Mesenchymal stem cell (in vitro differentiated cells and primary cell): ENCODE measurements around the gene TMEM203.
A peak's percentile ranks its signal among the peaks of the same experiment; 100 is the strongest.

Source experiments
- DNase-seq: peaks from one replicate; pipeline ENCODE4 v3.0.0-alpha.2; 2013
- H2AFZ ChIP-seq: one replicate; pipeline ENCODE4 v1.6.1; 2013; ENCODE audit warnings: low read depth, mild to moderate bottlenecking, control low read depth, inconsistent platforms, low read length, moderate library complexity
- H2AK5ac ChIP-seq: 2 replicates; pipeline ENCODE4 v1.6.1; 2013; ENCODE audit warnings: low read length, moderate library complexity, mild to moderate bottlenecking, inconsistent platforms; ENCODE audit not compliant: severe bottlenecking
- H2BK120ac ChIP-seq: one replicate; pipeline ENCODE4 v1.6.1; 2013; ENCODE audit warnings: low read depth, mild to moderate bottlenecking, inconsistent platforms, low read length, moderate library complexity
- H2BK12ac ChIP-seq, 2 experiments: one replicate each; pipeline ENCODE4 v1.6.1; 2013; ENCODE audit warnings: inconsistent platforms in 2 of 2, low read length in 2 of 2, mild to moderate bottlenecking in 2 of 2, moderate library complexity in 2 of 2, control low read depth in 1 of 2
- H2BK15ac ChIP-seq: one replicate; pipeline ENCODE4 v1.6.1; 2013; ENCODE audit warnings: mild to moderate bottlenecking, low read depth, inconsistent platforms; ENCODE audit not compliant: poor library complexity, severe bottlenecking
- H2BK5ac ChIP-seq: 2 replicates; pipeline ENCODE4 v1.6.1; 2013; ENCODE audit warnings: low read depth, mild to moderate bottlenecking, low read length, control low read depth, inconsistent platforms; ENCODE audit not compliant: poor library complexity, severe bottlenecking
- H3K14ac ChIP-seq, 2 experiments: one replicate each; pipeline ENCODE4 v1.6.1; 2013; ENCODE audit warnings: inconsistent platforms in 2 of 2, low read length in 2 of 2, control low read depth in 1 of 2, mild to moderate bottlenecking in 1 of 2, moderate library complexity in 1 of 2
- H3K18ac ChIP-seq, 2 experiments: one replicate each; pipeline ENCODE4 v1.6.1; 2013; ENCODE audit warnings: inconsistent platforms in 2 of 2, low read length in 2 of 2, control low read depth in 1 of 2, low read depth in 1 of 2, mild to moderate bottlenecking in 1 of 2
- H3K23ac ChIP-seq, 2 experiments: one replicate each; pipeline ENCODE4 v1.6.1; 2013; ENCODE audit warnings: inconsistent platforms in 2 of 2, low read length in 2 of 2, mild to moderate bottlenecking in 2 of 2, moderate library complexity in 2 of 2, control low read depth in 1 of 2
- H3K27ac ChIP-seq: 2 replicates; pipeline ENCODE4 v1.5.1; 2013; ENCODE audit warnings: mild to moderate bottlenecking, moderate library complexity, low read length, control low read depth, inconsistent platforms; ENCODE audit not compliant: poor library complexity, severe bottlenecking
- H3K27me3 ChIP-seq, 2 experiments: 2 replicates each; pipeline versions ENCODE4 v1.6.1 to v1.7.0; 2013; ENCODE audit warnings: low read length in 2 of 2, mild to moderate bottlenecking in 2 of 2, moderate library complexity in 2 of 2, control low read depth in 1 of 2, inconsistent platforms in 1 of 2; ENCODE audit not compliant: control insufficient read depth in 1 of 2, insufficient read depth in 1 of 2
- H3K36me3 ChIP-seq, 2 experiments: 2 replicates each; pipeline versions ENCODE4 v1.6.1 to v1.7.0; 2013; ENCODE audit warnings: low read length in 2 of 2, control low read depth in 1 of 2, inconsistent platforms in 1 of 2, low read depth in 1 of 2, mild to moderate bottlenecking in 1 of 2; ENCODE audit not compliant: insufficient read depth in 2 of 2, control insufficient read depth in 1 of 2
- H3K4ac ChIP-seq, 2 experiments: one replicate each; pipeline ENCODE4 v1.6.1; 2013; ENCODE audit warnings: inconsistent platforms in 2 of 2, low read length in 2 of 2, mild to moderate bottlenecking in 2 of 2, moderate library complexity in 2 of 2, control low read depth in 1 of 2, low read depth in 1 of 2
- H3K4me1 ChIP-seq: 2 replicates; pipeline ENCODE4 v1.6.1; 2013; ENCODE audit warnings: low read depth, low read length, control low read depth; ENCODE audit not compliant: control insufficient read depth, insufficient read depth
- H3K4me2 ChIP-seq: 2 replicates; pipeline ENCODE4 v1.6.1; 2013; ENCODE audit warnings: low read length, mild to moderate bottlenecking, inconsistent platforms; ENCODE audit not compliant: poor library complexity, severe bottlenecking
- H3K4me3 ChIP-seq, 2 experiments: 2 replicates each; pipeline versions ENCODE4 v1.5.1 to v1.7.0; 2013; ENCODE audit warnings: low read length in 2 of 2, mild to moderate bottlenecking in 2 of 2, control low read depth in 1 of 2, low read depth in 1 of 2; ENCODE audit not compliant: insufficient read depth in 1 of 2
- H3K79me1 ChIP-seq: replicated peaks from 2 replicates; pipeline ENCODE4 v1.6.1; 2013; ENCODE audit warnings: mild to moderate bottlenecking, control low read depth, low read length, inconsistent platforms; ENCODE audit not compliant: poor library complexity, severe bottlenecking
- H3K9ac ChIP-seq: 2 replicates; pipeline ENCODE4 v1.7.0; 2013; ENCODE audit warnings: mild to moderate bottlenecking, low read length, moderate library complexity
- H3K9me3 ChIP-seq: 2 replicates; pipeline ENCODE4 v1.7.0; 2013; ENCODE audit warnings: mild to moderate bottlenecking, low read length; ENCODE audit not compliant: control insufficient read depth
- H4K8ac ChIP-seq: one replicate; pipeline ENCODE4 v1.6.1; 2013; ENCODE audit warnings: inconsistent platforms, mild to moderate bottlenecking, low read length, moderate library complexity
- H4K91ac ChIP-seq: one replicate; pipeline ENCODE4 v1.6.1; 2013; ENCODE audit warnings: mild to moderate bottlenecking, low read length, inconsistent platforms
- WGBS: methylation state at CpG from one replicate; pipeline ENCODE4 v1.1.7; 2013; ENCODE audit warnings: mixed read lengths; 5-methylcytosine and 5-hydroxymethylcytosine counted together

The TMEM203 gene

GRCh38 chr9:137235424-137236237, 30.2 kb upstream of the TMEM203 start:
- H3K14ac ChIP-seq = no peak overlapping the region
- no peaks in the 10 kb centered on the region for H3K9me3 ChIP-seq
- H3K79me1 ChIP-seq = peaks cover 21% of the 10 kb centered on the region
- no peak overlapping the region for H3K18ac ChIP-seq
- peaks cover 0 to 3% of the 10 kb centered on the region in 2 experiments for H3K36me3 ChIP-seq
- no peak overlapping the region for H3K9ac ChIP-seq
- H3K4me3 ChIP-seq = no peak overlapping the region
- no peak overlapping the region for H3K23ac ChIP-seq
- H3K4me2 ChIP-seq = no peak overlapping the region
- H3K27ac ChIP-seq = no peak overlapping the region
- no peak overlapping the region for H2BK5ac ChIP-seq
- H2BK15ac ChIP-seq = no peak overlapping the region
- 84% methylated on average over 35 of the region's 35 CpGs for WGBS
- H2AK5ac ChIP-seq = no peak overlapping the region
- no peak for DNase-seq
- H3K4ac ChIP-seq = no peak overlapping the region
- H2BK120ac ChIP-seq = no peak overlapping the region
- no peak overlapping the region for H2BK12ac ChIP-seq
- H4K8ac ChIP-seq = no peak overlapping the region
- H2AFZ ChIP-seq = no peak overlapping the region
- H3K27me3 ChIP-seq = peaks cover 0 to 46% of the 10 kb centered on the region in 2 experiments
- no peak overlapping the region for H4K91ac ChIP-seq
- H3K4me1 ChIP-seq = peaks cover 36% of the 10 kb centered on the region

DNA sequence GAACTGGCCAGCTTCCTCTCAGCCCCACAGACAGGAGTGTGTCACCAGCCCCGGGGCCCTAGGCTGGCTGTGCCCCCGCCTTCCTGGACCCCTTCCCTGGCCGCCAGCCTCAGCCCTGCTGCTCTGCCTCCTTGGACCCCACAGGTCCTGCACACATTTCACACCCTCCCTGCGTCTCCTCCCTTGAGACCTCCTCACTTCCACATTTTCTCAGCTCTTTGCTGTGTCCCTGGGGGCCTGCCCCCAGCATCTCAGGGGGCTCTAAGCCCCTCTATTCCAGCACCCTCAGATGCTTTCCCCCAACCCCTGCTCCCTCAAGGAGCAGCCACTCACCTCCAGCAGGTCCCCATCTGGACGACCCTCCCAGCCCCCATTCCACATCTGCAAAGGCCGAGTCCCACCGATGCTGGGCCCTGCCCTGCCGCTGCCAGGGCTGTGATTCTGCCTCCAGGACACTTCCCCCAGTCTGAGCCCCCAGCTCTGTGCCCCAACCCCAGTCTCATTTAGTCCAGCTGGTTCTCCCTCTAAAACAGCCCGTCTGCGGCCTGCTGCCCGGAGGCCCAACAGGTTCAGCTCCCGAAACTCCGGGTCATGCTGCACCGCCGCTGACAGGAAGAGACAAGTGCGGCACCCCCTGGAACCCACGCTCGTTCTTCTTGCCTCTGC, 29.4 kb upstream of the TMEM203 start:
- Histone ChIP-seq H3K23ac (no peak overlapping the region), H2BK120ac (no peak overlapping the region), H3K36me3 (peaks cover 0 to 3% of the 10 kb centered on the region in 2 experiments), H3K27me3 (peaks cover 0 to 53% of the 10 kb centered on the region in 2 experiments), H3K27ac (no peak overlapping the region), H3K79me1 (peaks cover 21% of the 10 kb centered on the region), H2BK15ac (no peak overlapping the region), H4K8ac (no peak overlapping the region), H3K9ac (no peak overlapping the region), H2AK5ac (no peak overlapping the region), H3K4ac (no peak overlapping the region), H4K91ac (no peak overlapping the region), H2AFZ (no peak overlapping the region), H3K4me3 (no peak overlapping the region), H3K18ac (no peak overlapping the region), H2BK12ac (no peak overlapping the region), H2BK5ac (no peak overlapping the region), H3K9me3 (no peaks in the 10 kb centered on the region), H3K4me1 (peaks cover 36% of the 10 kb centered on the region), H3K14ac (no peak overlapping the region), H3K4me2 (no peak overlapping the region)
- WGBS = 87% methylated on average over 17 of the region's 18 CpGs
- DNase-seq = no peak

GRCh38 chr9:137234055-137234697, 28.7 kb upstream of the TMEM203 start:
- no peak for DNase-seq
- Histone ChIP-seq H2AFZ (no peak overlapping the region), H4K8ac (no peak overlapping the region), H3K4ac (no peak overlapping the region), H3K9me3 (no peaks in the 10 kb centered on the region), H3K36me3 (peaks cover 0 to 3% of the 10 kb centered on the region in 2 experiments), H3K14ac (no peak overlapping the region), H3K4me3 (no peak overlapping the region), H3K9ac (no peak overlapping the region), H2BK12ac (no peak overlapping the region), H3K23ac (no peak overlapping the region), H3K27me3 (peaks cover 0 to 60% of the 10 kb centered on the region in 2 experiments), H2BK15ac (no peak overlapping the region), H3K4me1 (peaks cover 35% of the 10 kb centered on the region), H3K4me2 (no peak overlapping the region), H2BK120ac (no peak overlapping the region), H3K27ac (no peak overlapping the region), H2BK5ac (no peak overlapping the region), H3K18ac (no peak overlapping the region), H3K79me1 (peaks cover 21% of the 10 kb centered on the region), H2AK5ac (no peak overlapping the region), H4K91ac (peak overlapping the region; percentile 6)
- 89% methylated on average over 39 of the region's 40 CpGs for WGBS
